COLO829 (cell line): Measurements from ENCODE around the gene ODF4.
"Not testable (repeated sequence)": the region's sequence is repeated elsewhere in the genome, so short reads cannot be mapped to it uniquely, and the experiment has no call there.

Experiments used
- DNase-seq: peaks from one replicate; pipeline ENCODE4 v3.0.0; 2012; ENCODE audit warnings: low spot score

The ODF4 gene

DNA sequence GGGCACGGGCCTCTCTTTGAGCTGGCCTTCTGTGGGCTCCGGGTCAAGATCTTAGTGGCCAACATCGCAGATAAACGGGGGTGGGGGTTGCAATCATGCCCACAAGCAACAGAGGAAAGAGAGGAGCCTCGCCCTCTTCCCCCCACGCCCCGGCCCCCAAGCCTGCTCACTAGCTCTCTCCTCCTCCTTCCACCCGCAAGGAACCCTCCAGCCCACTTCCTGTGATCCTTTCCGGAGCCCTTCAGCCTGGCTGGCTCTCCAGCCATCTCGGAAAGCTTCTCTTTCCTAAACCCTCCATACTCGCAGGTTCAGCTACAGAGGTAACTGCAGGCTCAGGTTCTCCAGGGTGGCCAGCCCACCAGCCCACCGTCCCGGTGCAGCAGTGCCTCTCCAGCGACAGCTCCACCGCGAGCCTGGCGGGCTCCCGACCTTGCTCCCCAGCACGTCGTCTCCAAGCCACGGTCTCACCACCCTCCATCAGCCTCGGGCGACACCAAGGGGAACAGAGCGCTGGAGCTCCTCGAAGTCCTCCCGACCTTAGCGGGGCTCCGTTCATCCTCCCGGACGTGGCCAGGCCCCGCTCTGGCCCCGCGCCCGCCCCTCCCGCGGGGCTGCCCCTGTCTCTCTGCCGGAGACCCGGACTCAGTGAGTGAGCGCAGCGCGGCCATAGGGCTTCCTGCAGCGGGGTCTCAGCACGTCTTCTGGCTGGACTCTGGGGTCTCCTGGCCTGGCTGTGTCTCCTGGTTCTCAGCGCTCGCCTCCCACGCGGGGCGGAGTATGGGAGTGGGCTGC is 12.9 kb upstream of the ODF4 start:
- no peak for DNase-seq

DNA sequence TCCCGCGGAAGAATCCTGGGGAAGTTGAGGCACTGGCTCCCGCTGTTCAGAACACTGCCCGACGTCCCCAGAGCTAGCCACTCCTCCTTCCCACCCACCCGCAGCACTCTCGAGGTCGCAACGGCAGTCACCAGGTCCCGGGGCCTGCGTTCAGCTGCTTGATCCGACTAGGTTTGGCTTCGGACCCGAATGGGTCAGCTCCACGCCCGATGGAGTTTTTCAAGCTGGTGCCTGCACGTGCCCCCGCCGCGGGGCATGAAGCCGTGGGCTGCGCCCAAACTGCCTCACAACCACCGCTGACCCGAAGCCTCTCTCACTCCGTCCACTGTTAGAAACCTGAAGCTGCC is 12.4 kb upstream of the ODF4 start:
- no peak for DNase-seq

DNA sequence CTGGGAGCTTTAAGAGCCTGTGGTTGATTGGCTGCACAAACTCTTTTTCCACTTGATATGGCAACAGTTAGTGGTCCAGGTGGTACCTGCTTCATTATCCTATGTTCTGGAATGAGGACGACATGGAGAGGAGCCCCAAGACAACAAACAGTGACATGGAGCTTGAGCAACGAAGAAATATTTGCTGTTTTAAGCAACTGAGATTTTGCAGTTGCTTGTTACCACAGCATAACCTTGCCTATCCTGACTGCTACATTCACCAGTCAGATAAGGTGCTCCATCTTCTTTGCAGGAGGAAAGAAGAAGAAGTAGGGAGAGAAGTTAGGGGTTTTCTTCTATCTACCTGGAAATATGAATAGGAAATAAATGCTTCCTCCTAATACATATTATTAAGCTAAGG is 7.5 kb upstream of the ODF4 start:
- DNase-seq, result no peak

DNA sequence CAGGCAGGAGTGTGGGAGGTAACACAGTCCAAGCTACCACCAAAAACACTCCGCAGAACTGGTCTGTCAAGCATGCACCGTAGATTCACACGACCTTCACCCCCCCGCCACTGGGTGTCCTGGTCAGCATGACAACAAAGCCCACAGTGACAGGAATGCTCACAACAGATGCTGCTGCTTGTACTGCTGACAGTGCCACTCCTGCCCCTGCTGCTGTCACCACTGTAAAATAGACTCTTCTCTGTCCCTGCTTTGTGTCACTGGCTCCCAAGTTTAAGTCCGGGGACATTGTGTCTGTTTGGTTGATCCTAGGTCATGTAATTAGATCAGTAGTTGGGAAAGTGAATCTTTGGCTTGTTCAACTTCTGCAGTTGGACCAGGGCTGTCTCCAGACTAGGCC is 7.0 kb upstream of the ODF4 start:
- DNase-seq, result no peak

DNA sequence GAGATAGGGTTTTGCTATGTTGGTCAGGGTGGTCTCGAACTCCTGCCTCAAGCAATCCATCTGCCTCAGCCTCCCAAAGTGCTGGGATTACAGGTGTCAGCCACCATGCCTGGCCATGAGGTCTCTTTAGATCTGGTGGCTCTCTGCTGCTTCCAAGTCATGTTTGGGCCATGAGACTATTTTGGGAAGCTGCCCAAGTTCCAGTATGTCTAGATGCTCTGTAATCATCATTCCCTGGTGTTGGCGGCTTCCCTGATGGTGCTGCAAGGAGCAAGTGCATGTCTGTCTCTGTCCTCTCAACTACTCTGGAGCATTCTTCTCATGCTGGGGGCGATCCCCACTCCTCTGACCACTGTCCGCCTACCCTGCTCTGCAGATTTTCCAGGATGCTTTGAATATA is 6.4 kb upstream of the ODF4 start:
- no peak for DNase-seq

DNA sequence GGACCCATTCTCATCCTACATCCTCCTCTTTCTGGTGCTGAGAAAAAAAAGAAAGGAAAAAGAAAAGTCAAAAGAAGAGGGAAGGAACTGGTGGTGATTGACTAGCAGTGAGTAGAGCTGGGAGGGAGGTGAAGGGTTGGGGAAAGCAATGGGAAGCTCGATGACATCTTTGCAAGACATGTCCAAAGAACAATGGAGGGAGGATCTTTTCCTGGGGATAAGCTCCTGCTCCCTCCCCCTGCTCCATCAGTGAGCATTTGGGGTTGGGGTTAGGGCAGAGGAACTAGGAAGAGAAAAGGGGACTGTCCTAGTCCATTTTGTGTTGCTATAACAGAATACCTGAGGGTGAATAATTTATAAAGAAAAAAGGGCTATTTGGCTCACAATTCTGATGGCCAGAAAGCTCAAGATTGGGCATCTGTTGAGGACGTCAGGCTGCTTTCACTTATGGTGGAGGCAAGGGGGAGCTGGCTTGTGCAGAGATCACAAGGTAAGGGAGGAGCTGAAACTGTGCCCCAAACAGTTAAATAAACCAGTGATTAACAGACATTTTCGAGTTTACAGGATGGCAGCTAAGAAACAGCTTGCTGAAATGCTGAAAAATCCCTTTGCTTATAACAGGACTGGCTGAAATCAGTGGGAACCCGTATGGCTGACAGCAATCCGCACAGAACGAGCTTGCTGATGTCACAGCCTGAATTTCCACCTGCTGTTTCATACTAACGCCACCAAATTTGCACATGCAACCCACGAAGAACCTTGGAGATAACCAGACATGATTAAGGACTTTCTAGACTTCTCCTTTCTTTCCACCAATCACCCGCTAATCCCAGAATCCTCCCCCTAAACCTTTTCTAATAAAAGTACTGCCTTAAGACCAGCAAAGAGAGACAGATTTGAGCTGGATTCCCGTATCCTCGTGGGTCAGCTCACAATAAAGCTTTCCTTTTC is 1.6 kb upstream of the ODF4 start:
- no peak for DNase-seq

DNA sequence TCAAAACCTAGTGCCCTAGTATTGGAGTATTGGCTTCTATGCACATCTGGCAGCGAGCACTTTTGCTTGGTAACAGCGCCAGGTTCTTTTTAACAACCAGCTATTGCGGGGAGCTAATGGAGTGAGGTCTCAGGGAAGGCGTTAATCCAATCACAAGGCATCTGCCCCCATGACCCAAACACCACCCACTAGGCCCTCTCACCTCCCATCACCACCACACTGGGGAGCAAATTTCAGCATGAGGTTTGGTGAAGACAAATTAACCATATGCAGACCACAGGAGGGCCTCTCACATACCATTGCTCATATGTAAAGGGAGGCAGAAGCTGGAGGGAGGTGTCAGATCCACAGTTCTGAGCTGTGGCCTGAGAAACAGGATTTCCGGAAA is 893 bp upstream of the ODF4 start:
- DNase-seq, result no peak

DNA sequence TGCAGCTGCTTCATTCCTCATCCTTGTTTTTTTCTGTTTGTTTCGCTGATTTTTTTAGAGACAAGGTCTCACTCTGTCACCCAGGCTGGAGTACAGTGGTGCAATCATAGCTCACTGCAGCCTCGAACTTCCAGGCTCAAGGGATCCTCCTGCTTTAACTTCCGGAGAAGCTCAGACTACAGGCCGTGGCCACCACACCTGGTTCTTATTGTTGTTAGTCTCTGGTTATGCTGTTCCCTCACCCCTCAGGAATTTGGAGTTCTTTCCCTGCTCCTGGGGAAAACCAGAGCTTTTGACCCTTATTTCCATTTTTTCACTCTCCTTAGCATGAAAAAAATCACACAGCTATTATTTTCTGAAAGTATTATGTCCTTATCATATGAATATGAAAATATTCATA is 1.8 kb downstream of the ODF4 start:
- no peak for DNase-seq

DNA sequence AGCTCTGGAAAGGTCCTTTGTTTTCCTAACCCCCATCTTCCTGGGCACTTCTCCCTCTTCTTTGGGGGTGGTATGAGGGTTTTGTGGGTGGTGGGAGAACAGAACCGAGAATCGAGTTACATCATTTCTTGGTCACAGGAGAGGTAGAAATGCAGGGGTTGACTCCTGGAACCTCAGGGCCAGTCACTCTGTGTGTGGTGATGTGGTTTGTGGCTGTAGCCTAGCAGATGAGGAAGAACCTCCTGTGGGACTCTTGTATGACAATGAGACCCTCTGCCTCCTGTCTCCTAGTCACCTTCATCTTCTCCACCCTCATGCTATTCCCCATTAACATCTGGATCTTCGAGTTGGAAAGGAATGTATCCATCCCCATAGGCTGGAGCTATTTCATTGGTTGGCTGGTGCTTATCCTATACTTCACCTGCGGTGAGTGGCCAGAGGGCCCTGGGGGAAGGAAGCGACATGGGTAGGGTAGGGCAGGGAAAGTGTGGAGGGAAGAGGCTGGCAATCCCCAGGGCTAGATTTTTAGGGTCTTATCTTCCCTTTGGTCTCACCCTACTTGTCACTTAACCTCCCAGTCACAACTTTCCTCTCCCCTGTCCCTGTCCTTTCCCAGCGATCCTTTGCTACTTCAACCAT is 5.5 kb downstream of the ODF4 start:
- DNase-seq, result no peak

DNA sequence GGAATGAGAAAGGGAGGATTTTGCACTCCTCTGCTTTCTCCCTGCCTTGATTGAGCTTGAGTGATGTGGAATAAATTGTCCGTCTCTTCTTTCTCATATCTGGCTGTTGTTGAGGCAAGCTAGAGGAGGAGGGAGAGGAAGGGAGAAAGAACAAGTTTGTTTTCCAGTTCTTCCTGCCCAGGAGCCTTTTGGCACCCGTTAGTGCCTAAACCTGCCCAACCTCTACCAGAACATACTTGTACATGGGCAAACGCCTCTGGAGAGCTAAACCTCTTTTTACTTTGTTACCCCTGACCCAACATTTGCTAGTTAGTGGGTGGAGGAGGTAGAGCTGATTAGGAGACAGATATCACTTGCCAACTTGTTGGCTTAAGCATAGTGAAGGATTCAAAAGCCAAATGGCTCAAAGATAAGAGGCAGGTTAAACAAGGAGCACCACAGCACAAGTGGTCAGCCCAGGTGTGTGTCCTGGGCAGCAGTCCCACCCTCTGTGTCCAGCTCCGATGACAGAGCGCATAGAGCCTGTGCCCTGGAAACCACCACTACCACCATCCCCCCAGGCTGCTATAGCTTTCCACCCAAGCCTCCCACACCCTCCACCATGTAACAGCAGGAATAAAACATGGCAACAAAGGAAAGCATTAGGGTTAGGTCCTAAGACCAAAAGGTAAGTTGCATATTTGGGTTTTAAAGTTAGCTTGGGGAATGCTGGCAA is 6.5 kb downstream of the ODF4 start:
- no peak for DNase-seq

DNA sequence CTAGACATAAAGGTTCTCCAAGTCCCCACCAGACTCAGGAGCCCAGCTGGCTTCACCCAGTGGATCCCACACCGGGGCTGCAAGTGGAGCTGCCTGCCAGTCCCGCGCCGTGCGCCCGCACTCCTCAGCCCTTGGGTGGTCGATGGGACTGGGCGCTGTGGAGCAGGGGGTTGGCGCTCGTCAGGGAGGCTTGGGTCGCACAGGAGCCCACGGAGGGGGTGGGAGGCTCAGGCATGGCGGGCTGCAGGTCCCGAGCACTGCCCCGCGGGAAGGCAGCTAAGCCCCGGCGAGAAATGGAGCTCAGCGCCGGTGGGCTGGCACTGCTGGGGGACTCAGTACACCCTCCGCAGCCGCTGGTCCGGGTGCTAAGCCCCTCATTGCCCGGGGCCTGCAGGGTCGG is 7.4 kb downstream of the ODF4 start:
- not testable (repeated sequence) for DNase-seq

DNA sequence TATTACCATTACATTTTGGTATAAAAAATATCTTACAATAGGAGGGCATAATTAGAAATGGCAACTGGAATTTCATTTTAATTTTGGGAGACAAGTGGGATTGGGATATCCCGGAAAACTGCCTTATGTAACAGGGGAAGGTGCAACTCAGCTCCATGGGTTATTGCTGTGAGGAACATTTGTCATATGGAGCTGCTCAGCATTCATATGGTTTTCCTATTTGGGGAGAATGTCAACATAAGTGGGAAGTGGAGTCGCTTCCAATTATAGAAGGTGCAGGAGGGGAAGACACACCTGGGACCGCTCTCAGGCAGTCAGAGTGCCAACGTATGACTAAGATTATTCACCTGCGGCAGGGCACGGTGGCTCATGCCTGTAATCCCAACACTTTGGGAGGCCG is 10.7 kb downstream of the ODF4 start:
- no peak for DNase-seq

DNA sequence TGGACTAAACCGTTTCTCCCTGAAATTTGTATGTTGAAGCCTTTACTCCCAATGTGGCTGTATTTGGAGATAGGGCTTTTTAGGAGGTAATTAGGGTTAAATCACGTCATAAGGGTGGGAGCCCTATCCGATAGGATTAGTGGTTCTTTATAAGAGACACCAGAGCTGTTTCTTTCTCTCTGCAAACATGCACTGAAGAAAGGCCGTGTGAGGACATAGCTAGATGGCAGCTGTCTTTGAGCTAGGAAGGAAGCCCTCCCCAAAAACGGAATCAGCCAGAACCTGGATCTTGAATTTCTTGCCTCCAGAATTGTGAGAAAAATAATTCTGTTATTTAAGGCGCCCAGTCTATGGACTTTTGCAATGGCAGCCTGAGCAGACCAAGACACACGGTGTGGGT is 14.1 kb downstream of the ODF4 start:
- no peak for DNase-seq

DNA sequence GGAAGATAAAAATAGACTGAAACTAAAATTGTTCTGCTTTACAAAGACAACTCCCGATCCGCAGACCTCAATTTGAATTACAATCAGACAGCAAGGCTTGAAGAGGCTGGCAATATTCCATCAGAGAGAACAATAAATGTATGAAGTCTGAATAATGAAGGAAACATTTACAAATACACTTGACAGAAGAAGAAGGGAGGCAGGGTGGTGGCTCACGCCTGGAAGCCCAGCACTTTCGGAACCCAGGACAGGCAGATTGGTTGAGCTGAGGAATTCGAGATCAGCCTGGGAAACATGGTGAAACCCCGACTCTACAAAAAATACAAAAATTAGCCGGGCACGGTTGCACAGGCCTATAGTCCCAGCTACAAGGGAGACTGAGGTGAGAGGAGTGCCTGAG is 14.6 kb downstream of the ODF4 start:
- no peak for DNase-seq

DNA sequence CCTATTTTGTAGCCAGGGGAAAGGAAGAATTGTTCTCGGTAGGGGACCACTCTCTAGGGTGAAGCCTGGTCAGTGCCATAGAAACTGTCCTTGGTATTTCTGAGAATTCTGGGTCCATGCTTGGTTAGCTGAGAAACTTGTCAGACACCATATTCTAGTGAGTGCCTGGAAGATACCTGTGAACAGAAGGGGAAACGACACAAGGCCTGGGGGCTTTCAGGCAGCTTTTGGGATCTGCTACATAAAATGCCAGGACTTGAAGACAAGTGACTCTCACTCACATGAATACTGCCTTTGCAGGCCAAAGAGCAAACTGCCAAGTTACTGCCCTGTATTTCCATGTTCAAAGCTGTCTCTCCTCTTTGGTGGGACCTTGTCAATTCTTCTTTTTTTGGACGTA is 18.3 kb downstream of the ODF4 start:
- no peak for DNase-seq

DNA sequence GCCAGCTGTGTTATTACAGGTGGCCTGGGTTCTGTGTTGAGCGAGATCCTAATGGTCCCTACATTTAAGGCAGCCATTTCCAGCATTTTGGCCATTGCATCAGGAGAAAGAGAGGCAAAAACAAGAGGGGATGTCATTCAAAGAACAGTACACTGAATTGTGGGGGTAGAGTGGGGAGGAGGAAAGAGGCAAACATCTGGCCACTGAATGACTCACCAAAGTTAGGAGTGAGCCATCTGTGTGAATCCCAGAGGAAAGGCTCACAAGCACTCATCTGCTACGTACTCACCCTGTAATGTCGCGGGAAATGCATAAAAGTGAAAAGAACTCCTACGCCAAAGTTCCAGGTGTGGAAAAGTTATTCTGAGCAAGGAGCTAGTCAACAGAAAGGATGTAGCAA is 20.1 kb downstream of the ODF4 start:
- DNase-seq, result no peak

DNA sequence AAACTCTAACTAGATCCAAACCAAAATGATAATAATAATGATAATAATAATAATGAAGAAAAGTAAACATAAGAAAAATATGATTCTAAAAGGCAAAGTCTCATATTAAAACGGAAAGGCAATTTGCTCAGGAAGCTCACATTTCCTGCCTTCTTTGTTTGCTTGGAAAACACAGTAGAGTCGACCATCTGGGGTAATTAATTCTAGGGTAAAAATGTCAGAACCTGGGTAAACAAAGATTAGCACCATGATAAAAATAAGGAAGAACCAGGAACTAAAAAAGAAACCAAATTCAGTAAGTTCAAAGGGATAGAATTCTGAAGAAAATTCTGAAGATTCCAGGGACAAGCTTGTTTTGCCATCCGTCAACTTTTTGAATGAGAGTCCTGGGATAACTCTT is 20.6 kb downstream of the ODF4 start:
- no peak for DNase-seq

DNA sequence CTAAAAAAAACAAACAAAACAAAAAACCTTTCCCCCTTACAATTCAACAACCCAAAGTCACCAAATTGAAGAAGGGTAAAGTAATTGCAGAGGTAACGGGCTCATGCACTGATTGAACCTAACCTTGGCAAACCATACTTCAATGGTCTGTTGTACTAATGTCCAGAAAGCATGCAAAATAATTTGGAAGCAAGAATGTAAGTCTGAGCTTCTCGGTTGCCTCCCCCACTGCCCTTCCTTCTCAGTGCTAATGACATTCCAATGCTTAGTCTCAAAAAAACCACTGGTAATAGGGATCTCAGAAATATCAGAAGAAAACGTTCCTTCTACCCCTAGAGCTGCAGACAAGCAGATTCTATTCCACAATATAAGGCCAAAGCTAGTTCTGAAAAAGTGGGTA is 21.1 kb downstream of the ODF4 start:
- DNase-seq, result no peak

DNA sequence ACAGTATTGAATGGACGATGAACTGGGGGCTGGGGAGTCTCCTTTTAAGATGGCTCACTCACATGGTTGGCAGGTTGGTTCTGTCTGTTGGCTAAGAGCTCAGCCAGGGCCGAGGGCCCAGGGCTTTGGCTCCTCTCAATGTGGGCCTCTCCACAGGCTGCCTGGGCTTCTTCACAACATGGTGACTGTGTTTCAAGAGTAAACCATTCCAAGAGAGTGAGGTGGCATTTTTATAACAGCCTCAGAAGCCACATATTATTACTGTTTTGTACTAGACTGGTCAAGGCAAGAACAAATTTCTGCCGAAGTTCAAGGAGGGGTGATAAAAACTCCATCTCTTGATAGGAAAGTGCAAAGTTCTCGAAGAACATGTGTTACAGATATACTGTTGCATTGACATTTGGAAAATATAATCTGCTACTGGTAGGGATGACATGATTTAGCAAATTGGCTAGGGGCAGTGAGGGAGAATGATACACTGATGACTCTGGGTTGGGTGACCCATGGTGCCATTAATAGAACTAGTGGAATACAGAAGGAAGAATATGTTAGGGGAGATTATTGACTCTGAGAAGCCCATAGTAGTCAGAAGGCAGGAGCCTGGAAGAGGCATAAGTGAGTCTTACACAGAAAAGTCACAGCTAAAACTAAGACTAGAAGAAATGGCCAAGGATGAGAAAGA is 23.2 kb downstream of the ODF4 start:
- no peak for DNase-seq

DNA sequence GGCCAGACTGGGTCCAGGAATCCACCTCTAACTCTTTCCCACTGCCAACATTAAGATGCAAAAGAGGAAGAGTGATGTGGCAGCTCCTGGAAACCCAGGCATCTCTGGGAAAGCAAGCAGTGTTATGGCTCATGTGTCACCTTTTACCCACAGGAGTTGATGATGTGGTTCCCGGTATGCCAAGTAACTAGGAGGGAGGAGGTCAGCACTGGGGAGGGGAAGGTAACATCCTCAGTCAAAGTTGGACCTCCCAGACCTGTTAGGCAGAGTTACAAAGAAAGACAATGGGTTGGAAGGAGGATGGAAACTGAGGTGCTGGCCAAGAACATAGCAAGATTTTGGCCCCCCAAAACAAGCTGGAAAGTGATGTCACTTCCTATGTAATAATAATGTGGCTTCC is 25.5 kb downstream of the ODF4 start:
- DNase-seq, result no peak

DNA sequence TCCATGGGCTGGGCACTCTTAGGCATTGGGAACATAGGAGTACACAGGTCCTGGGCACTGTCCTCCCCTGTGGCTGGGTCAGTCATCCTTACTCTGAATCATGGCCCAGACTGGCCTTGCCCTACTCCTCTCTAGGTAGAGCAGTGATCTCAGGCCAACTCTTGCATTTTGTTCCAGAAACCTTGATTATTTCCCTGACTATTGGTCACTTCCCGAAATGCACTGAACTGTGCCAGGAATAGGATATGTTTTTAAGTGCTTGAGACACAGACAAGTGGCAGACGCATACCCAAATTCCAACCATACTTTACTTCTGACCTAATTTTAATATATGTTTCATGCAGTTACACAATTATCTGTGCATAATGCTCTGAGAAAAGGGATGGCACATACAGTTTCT is 26.6 kb downstream of the ODF4 start:
- DNase-seq, result no peak

DNA sequence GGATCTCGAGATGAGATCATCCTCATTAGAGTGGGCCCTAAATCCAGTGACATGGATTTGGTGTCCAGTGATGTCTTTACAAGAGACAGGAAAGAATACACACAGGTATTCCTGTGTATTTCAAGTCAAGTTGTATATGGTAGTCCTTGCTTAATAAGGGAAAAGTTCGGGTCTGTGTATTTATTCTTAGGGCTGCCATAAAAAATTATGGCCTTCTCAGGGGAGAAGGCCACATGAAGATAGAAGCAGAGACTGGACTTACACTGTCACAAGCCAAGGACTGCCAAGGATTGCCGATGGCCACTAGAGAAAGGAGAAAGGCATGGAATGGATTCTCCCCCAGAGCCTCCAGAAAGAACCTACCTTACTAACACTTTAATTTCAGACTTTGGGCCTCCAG is 28.6 kb downstream of the ODF4 start:
- no peak for DNase-seq
